Measurements from ENCODE around the gene COMMD1. TPM values are rescaled to one million over a fixed set of nuclear protein-coding genes. Genes with fewer than 3 reads are reported as not detected.

Gene COMMD1
- total and polyA plus RNA-seq, 10 donors, result 23.9 to 40.1 (median 35.0) TPM

- H3K4me1 ChIP-seq, result no peaks in the 10 kb centered on the region
- no peak overlapping the region for H3K27ac ChIP-seq
- 88 to 96% (median 95%) methylated on average over 6 of the region's 6 CpGs for WGBS, 5 donors
- peaks cover 0 to 26% (median 18%) of the 10 kb centered on the region in 8 donors for H3K9me3 ChIP-seq
- no peak overlapping the region for H3K4me3 ChIP-seq
- intact Hi-C loops (cut with DNase I; ENCODE audit: low total_unique reads), result no loop called here
- DNase-seq, result no peak
- no peak for TF ChIP-seq POLR2AphosphoS5 (IDR thresholded peaks at IDR 0.05)
- TF ChIP-seq POLR2A (IDR thresholded peaks at IDR 0.05), result no peak
- no peak for TF ChIP-seq CTCF (IDR thresholded peaks at IDR 0.05 in 8 of 11, conservative IDR thresholded peaks at IDR 0.05 in 3 of 11)
- peaks cover 0 to 12% (median 6%) of the 10 kb centered on the region in 6 donors for H3K36me3 ChIP-seq
- no peaks in the 10 kb centered on the region for H3K27me3 ChIP-seq (replicated peaks in 1 of 7)
Measured at GRCh38 chr2:62071126-62071598, 165.7 kb downstream of the COMMD1 start.

GRCh38 chr2:62071760-62072680 lies 166.5 kb downstream of the COMMD1 start:
- whole genome bisulfite sequencing, 5 donors, result 94 to 98% (median 95%) methylated on average over 7 of the region's 7 CpGs
- Histone ChIP-seq H3K36me3 (peaks cover 0 to 12% (median 6%) of the 10 kb centered on the region in 6 donors), H3K27me3 (replicated peaks in 1 of 7) (no peaks in the 10 kb centered on the region), H3K27ac (no peak overlapping the region), H3K4me3 (no peak overlapping the region), H3K4me1 (no peaks in the 10 kb centered on the region), H3K9me3 (peaks cover 0 to 26% (median 18%) of the 10 kb centered on the region in 8 donors)
- TF ChIP-seq POLR2AphosphoS5 (IDR thresholded peaks at IDR 0.05), result no peak
- no peak for TF ChIP-seq CTCF (IDR thresholded peaks at IDR 0.05 in 8 of 11, conservative IDR thresholded peaks at IDR 0.05 in 3 of 11)
- no peak for DNase-seq
- intact Hi-C loops (cut with DNase I; ENCODE audit: low total_unique reads), result no loop called here

- 58 to 100% (median 88%) methylated on average over 2 of the region's 2 CpGs for WGBS, 5 donors
- DNase-seq, result no peak
- intact Hi-C loops (cut with DNase I; ENCODE audit: low total_unique reads), result no loop called here
- TF ChIP-seq POLR2AphosphoS5 (IDR thresholded peaks at IDR 0.05) (no peak), POLR2A (IDR thresholded peaks at IDR 0.05) (no peak), CTCF (IDR thresholded peaks at IDR 0.05 in 8 of 11, conservative IDR thresholded peaks at IDR 0.05 in 3 of 11) (no peak)
- Histone ChIP-seq H3K27me3 (replicated peaks in 1 of 7) (no peaks in the 10 kb centered on the region), H3K4me3 (no peak overlapping the region), H3K27ac (no peak overlapping the region), H3K4me1 (no peaks in the 10 kb centered on the region), H3K9me3 (peaks cover 0 to 26% (median 18%) of the 10 kb centered on the region in 8 donors), H3K36me3 (peaks cover 0 to 12% (median 6%) of the 10 kb centered on the region in 6 donors)
Measured at GRCh38 chr2:62074233-62074632, 168.8 kb downstream of the COMMD1 start.

- Histone ChIP-seq H3K27ac (no peak overlapping the region), H3K36me3 (peaks cover 0 to 8% (median 6%) of the 10 kb centered on the region in 6 donors), H3K4me1 (no peaks in the 10 kb centered on the region), H3K4me3 (no peak overlapping the region), H3K27me3 (replicated peaks in 1 of 7) (no peaks in the 10 kb centered on the region), H3K9me3 (peaks cover 0 to 11% (median 7%) of the 10 kb centered on the region in 8 donors)
- 67 to 88% (median 78%) methylated on average over 6 of the region's 6 CpGs for WGBS, 5 donors
- intact Hi-C loops (cut with DNase I; ENCODE audit: low total_unique reads), result no loop called here
- no peak for TF ChIP-seq CTCF (IDR thresholded peaks at IDR 0.05 in 8 of 11, conservative IDR thresholded peaks at IDR 0.05 in 3 of 11)
- no peak for TF ChIP-seq POLR2A (IDR thresholded peaks at IDR 0.05)
- no peak for TF ChIP-seq POLR2AphosphoS5 (IDR thresholded peaks at IDR 0.05)
- DNase-seq, result no peak
Measured at GRCh38 chr2:62076980-62077638, 171.6 kb downstream of the COMMD1 start.
